ENCODE results near the gene CPNE5. TPM values are rescaled to one million over a fixed set of nuclear protein-coding genes. Genes with fewer than 3 reads are reported as not detected.
A peak's percentile ranks its signal among the peaks of the same experiment; 100 is the strongest.

The CPNE5 gene
- total and polyA plus RNA-seq, 8 donors: 1.2 to 15.9 (median 2.4) TPM; not detected in 1

DNA sequence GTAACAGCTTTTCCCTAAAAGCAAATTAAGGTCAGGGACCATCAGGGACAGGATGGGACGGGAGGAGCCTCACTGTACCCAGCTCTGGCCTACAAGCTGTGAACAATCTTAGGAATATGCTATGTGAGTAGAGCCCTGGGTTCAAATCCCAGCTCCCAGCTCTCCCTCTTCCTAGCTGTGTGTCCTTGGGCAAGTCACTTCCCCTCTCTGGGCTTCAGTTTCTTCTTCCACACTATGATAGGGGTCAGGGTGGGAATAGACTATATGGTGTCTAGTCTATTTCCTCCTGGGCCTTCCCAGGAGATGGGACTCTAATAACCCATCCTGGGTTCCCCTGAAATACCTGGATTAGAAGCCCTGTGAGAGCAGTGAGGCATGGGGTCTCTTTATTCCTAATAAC, 41.6 kb downstream of the CPNE5 start:
- Histone ChIP-seq H3K27ac (no peak overlapping the region), H3K4me3 (no peak overlapping the region), H3K36me3 (no peaks in the 10 kb centered on the region), H3K27me3 (peaks cover 0 to 13% (median 0%) of the 10 kb centered on the region in 3 donors), H3K9me3 (no peaks in the 10 kb centered on the region), H3K4me1 (no peaks in the 10 kb centered on the region)
- WGBS, 5 donors: 90 to 97% (median 95%) methylated on average over 1 of the region's 1 CpG
- TF ChIP-seq POLR2AphosphoS5 (IDR thresholded peaks at IDR 0.05) (no peak), POLR2A (IDR thresholded peaks at IDR 0.05) (no peak), EP300 (IDR thresholded peaks at IDR 0.05) (no peak)
- TF ChIP-seq, protein P1, sequence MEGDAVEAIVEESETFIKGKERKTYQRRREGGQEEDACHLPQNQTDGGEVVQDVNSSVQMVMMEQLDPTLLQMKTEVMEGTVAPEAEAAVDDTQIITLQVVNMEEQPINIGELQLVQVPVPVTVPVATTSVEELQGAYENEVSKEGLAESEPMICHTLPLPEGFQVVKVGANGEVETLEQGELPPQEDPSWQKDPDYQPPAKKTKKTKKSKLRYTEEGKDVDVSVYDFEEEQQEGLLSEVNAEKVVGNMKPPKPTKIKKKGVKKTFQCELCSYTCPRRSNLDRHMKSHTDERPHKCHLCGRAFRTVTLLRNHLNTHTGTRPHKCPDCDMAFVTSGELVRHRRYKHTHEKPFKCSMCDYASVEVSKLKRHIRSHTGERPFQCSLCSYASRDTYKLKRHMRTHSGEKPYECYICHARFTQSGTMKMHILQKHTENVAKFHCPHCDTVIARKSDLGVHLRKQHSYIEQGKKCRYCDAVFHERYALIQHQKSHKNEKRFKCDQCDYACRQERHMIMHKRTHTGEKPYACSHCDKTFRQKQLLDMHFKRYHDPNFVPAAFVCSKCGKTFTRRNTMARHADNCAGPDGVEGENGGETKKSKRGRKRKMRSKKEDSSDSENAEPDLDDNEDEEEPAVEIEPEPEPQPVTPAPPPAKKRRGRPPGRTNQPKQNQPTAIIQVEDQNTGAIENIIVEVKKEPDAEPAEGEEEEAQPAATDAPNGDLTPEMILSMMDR (IDR thresholded peaks at IDR 0.05): no peak
- intact Hi-C loops (cut with DNase I; ENCODE audit: low total_unique reads): no loop called here
- no peak for DNase-seq

DNA sequence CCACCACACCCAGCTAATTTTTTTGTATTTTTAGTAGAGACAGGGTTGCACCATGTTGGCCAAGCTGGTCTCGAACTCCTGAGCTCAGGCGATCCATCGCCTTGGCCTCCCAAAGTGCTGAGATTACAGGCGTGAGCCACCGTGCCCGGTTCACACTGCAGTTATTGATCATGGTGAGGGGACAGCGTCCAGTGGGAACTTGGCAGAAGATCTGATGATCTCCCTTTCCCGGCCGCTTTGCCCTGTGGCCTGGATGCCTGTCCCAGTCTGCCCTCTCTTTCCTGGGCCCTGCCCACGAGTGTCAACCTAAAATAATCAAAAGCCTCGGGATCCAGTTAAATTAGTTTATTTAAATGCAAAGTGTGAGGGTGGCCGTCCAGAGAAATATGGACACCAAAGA, 42.2 kb downstream of the CPNE5 start:
- TF ChIP-seq POLR2AphosphoS5 (IDR thresholded peaks at IDR 0.05) (no peak), EP300 (IDR thresholded peaks at IDR 0.05) (no peak), POLR2A (IDR thresholded peaks at IDR 0.05) (no peak)
- TF ChIP-seq, protein P1 (IDR thresholded peaks at IDR 0.05): no peak
- H3K27ac ChIP-seq: no peak overlapping the region
- H3K9me3 ChIP-seq: no peaks in the 10 kb centered on the region
- no peak overlapping the region for H3K4me3 ChIP-seq
- H3K27me3 ChIP-seq: peaks cover 0 to 19% (median 0%) of the 10 kb centered on the region in 3 donors
- intact Hi-C loops (cut with DNase I; ENCODE audit: low total_unique reads): no loop called here
- WGBS, 5 donors: 86 to 92% (median 91%) methylated on average over 12 of the region's 12 CpGs
- H3K4me1 ChIP-seq: no peaks in the 10 kb centered on the region
- no peak for DNase-seq
- H3K36me3 ChIP-seq: no peaks in the 10 kb centered on the region

DNA sequence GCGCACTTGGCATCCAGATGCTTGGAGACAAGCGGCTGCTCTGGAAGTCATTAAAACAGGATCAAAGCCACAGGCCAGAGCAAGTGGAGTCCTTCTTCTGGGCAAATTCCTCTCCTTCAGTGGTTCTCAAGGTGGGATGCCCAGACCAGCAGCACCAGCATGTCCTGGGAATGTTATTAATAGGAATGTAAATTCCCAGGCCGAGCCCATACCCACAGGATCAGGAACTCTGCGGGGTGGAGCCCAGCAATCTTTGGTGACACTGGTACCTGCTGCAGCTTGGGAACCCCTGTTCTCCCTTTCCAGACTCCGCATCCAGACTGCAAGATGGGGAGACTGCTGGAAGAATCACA, 44.6 kb downstream of the CPNE5 start:
- DNase-seq: no peak
- no peak for TF ChIP-seq POLR2AphosphoS5 (IDR thresholded peaks at IDR 0.05)
- no peak for TF ChIP-seq EP300 (IDR thresholded peaks at IDR 0.05)
- no peak for TF ChIP-seq POLR2A (IDR thresholded peaks at IDR 0.05)
- TF ChIP-seq, protein P1 (IDR thresholded peaks at IDR 0.05): no peak
- no peak overlapping the region for H3K27ac ChIP-seq
- no peaks in the 10 kb centered on the region for H3K4me1 ChIP-seq
- H3K36me3 ChIP-seq: no peaks in the 10 kb centered on the region
- WGBS, 5 donors: 87 to 100% (median 90%) methylated on average over 4 to 5 of the region's 5 CpGs
- intact Hi-C loops (cut with DNase I; ENCODE audit: low total_unique reads): no loop called here
- H3K27me3 ChIP-seq: peaks cover 0 to 29% (median 0%) of the 10 kb centered on the region in 3 donors
- no peak overlapping the region for H3K4me3 ChIP-seq
- no peaks in the 10 kb centered on the region for H3K9me3 ChIP-seq

DNA sequence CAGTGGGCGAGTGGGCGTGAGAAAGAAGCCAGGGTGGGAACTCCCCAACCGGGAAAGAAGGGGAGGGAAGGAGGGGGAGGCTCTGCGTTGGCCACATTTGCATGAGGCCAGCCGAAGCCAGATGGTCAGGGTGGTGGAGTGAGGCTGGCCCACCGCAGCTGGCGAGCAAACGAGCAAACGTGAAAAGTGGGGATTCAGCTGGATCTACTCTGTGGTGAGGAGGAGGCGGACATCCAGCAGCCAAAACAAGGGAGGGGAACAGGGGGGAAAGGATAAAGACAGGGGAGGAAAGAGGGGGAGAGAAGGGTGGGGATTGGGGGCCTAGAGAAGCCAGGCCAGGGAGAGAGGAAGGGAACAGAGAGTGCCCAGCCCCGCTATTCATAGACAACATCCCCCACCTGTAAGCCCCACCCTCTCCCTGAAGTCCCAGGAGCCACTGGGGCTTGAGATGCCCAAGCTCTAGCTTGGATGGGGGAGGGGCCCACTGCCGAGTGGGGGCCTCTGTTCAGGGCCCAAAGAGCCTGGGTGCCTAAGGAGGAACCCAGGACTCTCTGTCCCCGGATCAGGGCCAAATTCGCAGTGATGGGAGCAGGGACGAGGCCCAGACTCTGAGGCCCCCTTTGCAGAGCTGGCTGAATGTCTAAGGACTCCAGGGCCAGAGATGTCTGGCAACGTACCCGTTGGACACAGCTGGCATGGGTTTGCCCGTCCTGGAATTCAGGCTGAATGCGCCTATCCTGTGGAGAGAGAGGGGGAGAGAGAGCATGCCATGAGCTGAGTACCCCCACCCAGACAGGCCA, 45.1 kb downstream of the CPNE5 start:
- H3K4me3 ChIP-seq: no peak overlapping the region
- WGBS, 5 donors: 48 to 61% (median 56%) methylated on average over 12 to 19 of the region's 19 CpGs
- H3K4me1 ChIP-seq: peaks cover 0 to 4% (median 0%) of the 10 kb centered on the region in 4 donors
- H3K9me3 ChIP-seq: no peaks in the 10 kb centered on the region
- no peaks in the 10 kb centered on the region for H3K36me3 ChIP-seq
- DNase-seq: peak in 1 of 2 donors; percentile 70
- peaks cover 0 to 35% (median 0%) of the 10 kb centered on the region in 3 donors for H3K27me3 ChIP-seq
- H3K27ac ChIP-seq: no peak overlapping the region
- TF ChIP-seq, protein P1 (IDR thresholded peaks at IDR 0.05): no peak
- TF ChIP-seq POLR2A (IDR thresholded peaks at IDR 0.05) (no peak), EP300 (IDR thresholded peaks at IDR 0.05) (no peak), POLR2AphosphoS5 (IDR thresholded peaks at IDR 0.05) (no peak)
- intact Hi-C loops (cut with DNase I; ENCODE audit: low total_unique reads): no loop called here

Data from stomach (tissue), 9 donors.